Neural cell (in vitro differentiated cells): ENCODE data around the gene IL11RA. TPM values are rescaled to one million over a fixed set of nuclear protein-coding genes. Genes with fewer than 3 reads are reported as not detected.

Source experiments
- H2AFZ ChIP-seq: fragments of 200-600, 300-800 bp; sonication (generic), shearing (Covaris generic); 2 replicates; pipeline ENCODE4 v1.6.0; 2014; ENCODE audit warnings: low read depth, mild to moderate bottlenecking, antibody characterized with exemption, low read length, moderate library complexity
- H3F3A ChIP-seq: fragments of 200-600 bp; shearing (Covaris generic); 2 replicates; pipeline ENCODE4 v1.6.1; 2016; ENCODE audit warnings: mild to moderate bottlenecking, moderate library complexity, mixed read lengths, antibody characterized with exemption, low read length; ENCODE audit not compliant: insufficient read depth, poor library complexity, severe bottlenecking
- H3K27ac ChIP-seq: fragments of 200-600, 300-800 bp; sonication (generic), shearing (Covaris generic); 2 replicates; pipeline ENCODE4 v1.5.1; 2014; ENCODE audit warnings: mild to moderate bottlenecking, low read length, moderate library complexity
- H3K27me3 ChIP-seq: fragments of 300-800, 200-600 bp; sonication (generic), shearing (Covaris generic); 2 replicates; pipeline ENCODE4 v1.6.0; 2014; ENCODE audit warnings: mild to moderate bottlenecking, low read depth, low read length, moderate library complexity; ENCODE audit not compliant: insufficient read depth
- H3K36me3 ChIP-seq: fragments of 300-800, 200-600 bp; sonication (generic), shearing (Covaris generic); 2 replicates; pipeline ENCODE4 v1.5.1; 2014; ENCODE audit warnings: mild to moderate bottlenecking, antibody characterized with exemption, low read length, moderate library complexity; ENCODE audit not compliant: insufficient read depth
- H3K4me2 ChIP-seq: fragments of 300-800, 200-600 bp; sonication (generic), shearing (Covaris generic); 2 replicates; pipeline ENCODE4 v1.6.0; 2014; ENCODE audit warnings: mild to moderate bottlenecking, low read length
- H3K4me3 ChIP-seq: fragments of 300-800, 200-600 bp; sonication (generic), shearing (Covaris generic); 2 replicates; pipeline ENCODE4 v1.5.1; 2014; ENCODE audit warnings: mild to moderate bottlenecking, low read length, moderate library complexity
- H3K79me2 ChIP-seq: fragments of 200-600 bp; shearing (Covaris generic); replicated peaks from 2 replicates; pipeline ENCODE4 v1.6.0; 2014; ENCODE audit warnings: mild to moderate bottlenecking, low read length, moderate library complexity; ENCODE audit not compliant: insufficient read depth
- H3K9ac ChIP-seq: fragments of 300-800, 200-600 bp; sonication (generic), shearing (Covaris generic); 2 replicates; pipeline ENCODE4 v1.6.1; 2016; ENCODE audit warnings: mild to moderate bottlenecking, low read length, mixed read lengths
- H3K9me2 ChIP-seq: fragments of 200-600 bp; shearing (Covaris generic); 2 replicates; pipeline ENCODE4 v1.6.1; 2016; ENCODE audit warnings: mild to moderate bottlenecking, low read length, mixed read lengths; ENCODE audit not compliant: insufficient read depth
- H3K9me3 ChIP-seq: fragments of 200-600, 300-800 bp; sonication (generic), shearing (Covaris generic); 2 replicates; pipeline ENCODE4 v1.6.1; 2016; ENCODE audit warnings: mild to moderate bottlenecking, mixed run types, low read length, moderate library complexity, mixed read lengths
- H4K20me1 ChIP-seq: fragments of 200-600 bp; shearing (Covaris generic); 2 replicates; pipeline ENCODE4 v1.6.1; 2016; ENCODE audit warnings: mild to moderate bottlenecking, mixed run types; ENCODE audit not compliant: insufficient read depth
- CTCF ChIP-seq: fragments of 450-650 bp; IDR thresholded peaks from 2 replicates; pipeline ENCODE4 v1.5.1; 2014; ENCODE audit warnings: antibody characterized with exemption, mild to moderate bottlenecking, moderate library complexity; ENCODE audit not compliant: poor library complexity, severe bottlenecking
- EP300 ChIP-seq: fragments of 450-650 bp; conservative IDR thresholded peaks from 2 replicates; pipeline ENCODE4 v1.6.1; 2014; ENCODE audit warnings: antibody characterized with exemption, mild to moderate bottlenecking, moderate library complexity; ENCODE audit not compliant: poor library complexity, severe bottlenecking
- EZH2 ChIP-seq: fragments of 200-600, 300-800 bp; shearing (Covaris generic), sonication (generic); IDR thresholded peaks from 2 replicates; pipeline ENCODE4 v1.6.1; 2014; ENCODE audit warnings: antibody characterized with exemption, low read length, borderline replicate concordance, mild to moderate bottlenecking; ENCODE audit not compliant: insufficient read depth, poor library complexity, severe bottlenecking
- MXI1 ChIP-seq: fragments of 450-650 bp; conservative IDR thresholded peaks from 2 replicates; pipeline ENCODE4 v1.6.1; 2014; ENCODE audit warnings: antibody characterized with exemption, mild to moderate bottlenecking; ENCODE audit not compliant: poor library complexity, severe bottlenecking
- POLR2AphosphoS5 ChIP-seq: IDR thresholded peaks from 2 replicates; pipeline ENCODE4 v1.6.1; 2012
- RAD21 ChIP-seq: fragments of 450-650 bp; conservative IDR thresholded peaks from 2 replicates; pipeline ENCODE4 v1.6.1; 2014; ENCODE audit warnings: antibody characterized with exemption, mild to moderate bottlenecking, moderate library complexity
- REST ChIP-seq: IDR thresholded peaks from 2 replicates; pipeline ENCODE4 v1.6.1; 2012; ENCODE audit warnings: borderline replicate concordance
- SMC3 ChIP-seq: fragments of 450-650 bp; conservative IDR thresholded peaks from 2 replicates; pipeline ENCODE4 v1.6.1; 2014; ENCODE audit warnings: antibody characterized with exemption, mild to moderate bottlenecking, moderate library complexity; ENCODE audit not compliant: poor library complexity
- TAF1 ChIP-seq: IDR thresholded peaks from 2 replicates; pipeline ENCODE4 v1.6.1; 2012; ENCODE audit warnings: low read depth
- polyA plus RNA-seq: library from polyadenylated mRNA; depleted of rRNA; stranded (reverse); fragments of >200 nt; gene quantifications from 2 replicates; pipeline ENCODE4 v1.2.3, GENCODE V29; 2014

IL11RA gene
- polyA plus RNA-seq, 1 donor from 2014 or later: 59.1 TPM

GRCh38 chr9:34648673-34649072, 3.3 kb upstream of the IL11RA start:
- H2AFZ ChIP-seq: no peak overlapping the region
- no peak overlapping the region for H3K9ac ChIP-seq
- no peaks in the 10 kb centered on the region for H3F3A ChIP-seq

GRCh38 chr9:34650816-34651215, 1.2 kb upstream of the IL11RA start:
- Histone ChIP-seq H3K27me3 (no peaks in the 10 kb centered on the region), H3K4me2 (no peak overlapping the region), H3K36me3 (no peaks in the 10 kb centered on the region), H3K9ac (no peak overlapping the region), H3K27ac (no peak overlapping the region), H3F3A (no peaks in the 10 kb centered on the region), H4K20me1 (no peaks in the 10 kb centered on the region), H3K9me3 (no peaks in the 10 kb centered on the region), H3K9me2 (no peaks in the 10 kb centered on the region), H2AFZ (no peak overlapping the region), H3K4me3 (no peak overlapping the region), H3K79me2 (no peaks in the 10 kb centered on the region)
- TF ChIP-seq POLR2AphosphoS5: no peak
- TF ChIP-seq EP300: no peak
- TF ChIP-seq EZH2: no peak

More at GRCh38 chr9:34648673-34649072, 3.3 kb upstream of the IL11RA start:
- Histone ChIP-seq H3K9me2 (no peaks in the 10 kb centered on the region), H3K36me3 (no peaks in the 10 kb centered on the region), H3K27me3 (no peaks in the 10 kb centered on the region), H4K20me1 (no peaks in the 10 kb centered on the region), H3K4me2 (no peak overlapping the region), H3K4me3 (no peak overlapping the region), H3K79me2 (no peaks in the 10 kb centered on the region), H3K9me3 (no peaks in the 10 kb centered on the region), H3K27ac (no peak overlapping the region)
- TF ChIP-seq POLR2AphosphoS5: no peak
- TF ChIP-seq CTCF: no peak
- TF ChIP-seq RAD21: no peak
- no peak for TF ChIP-seq REST
- TF ChIP-seq TAF1: no peak

GRCh38 chr9:34651321-34651720, 664 bp upstream of the IL11RA start:
- no peaks in the 10 kb centered on the region for H4K20me1 ChIP-seq
- H3K79me2 ChIP-seq: no peaks in the 10 kb centered on the region
- H3K4me2 ChIP-seq: no peak overlapping the region
- no peaks in the 10 kb centered on the region for H3K27me3 ChIP-seq
- H3K27ac ChIP-seq: no peak overlapping the region
- no peaks in the 10 kb centered on the region for H3K36me3 ChIP-seq
- no peaks in the 10 kb centered on the region for H3K9me3 ChIP-seq
- H3K4me3 ChIP-seq: no peak overlapping the region
- no peak overlapping the region for H2AFZ ChIP-seq
- no peaks in the 10 kb centered on the region for H3F3A ChIP-seq
- H3K9ac ChIP-seq: no peak overlapping the region
- no peaks in the 10 kb centered on the region for H3K9me2 ChIP-seq
- TF ChIP-seq MXI1 (no peak), SMC3 (no peak), EZH2 (no peak), RAD21 (no peak), TAF1 (no peak), POLR2AphosphoS5 (no peak), REST (no peak), CTCF (no peak), EP300 (no peak)
